RWPE2 (cell line): ENCODE measurements around the gene KRT12.

Experiments
- ATAC-seq: fragments of 200-7000 bp; cut with Tn5 transposase; 3 replicates; pipeline ENCODE4 v1.9.1; 2021; ENCODE audit warnings: low read depth
- DNase-seq: peaks from one replicate; pipeline ENCODE4 v3.0.0-alpha.2; 2020; ENCODE audit warnings: low spot score
- H3K27ac ChIP-seq: fragments of 450-650 bp; 2 replicates; pipeline ENCODE4 v1.5.1; 2017; ENCODE audit warnings: mild to moderate bottlenecking; ENCODE audit not compliant: poor library complexity, severe bottlenecking
- H3K27me3 ChIP-seq: fragments of 250-450 bp; sonication (Bioruptor Pico); 2 replicates; pipeline ENCODE4 v1.5.1; 2021; ENCODE audit warnings: mild to moderate bottlenecking, moderate library complexity; ENCODE audit not compliant: insufficient read depth, poor library complexity, severe bottlenecking
- H3K36me3 ChIP-seq: fragments of 250-450 bp; sonication (Bioruptor Pico); 2 replicates; pipeline ENCODE4 v1.5.1; 2020; ENCODE audit warnings: low read depth, mild to moderate bottlenecking, moderate library complexity
- H3K4me1 ChIP-seq: fragments of 250-450 bp; sonication (Bioruptor Pico); 2 replicates; pipeline ENCODE4 v1.5.1; 2021; ENCODE audit warnings: mild to moderate bottlenecking, moderate library complexity; ENCODE audit not compliant: insufficient read depth, poor library complexity, severe bottlenecking
- H3K4me3 ChIP-seq: fragments of 250-450 bp; sonication (Bioruptor Pico); 2 replicates; pipeline ENCODE4 v1.5.1; 2021; ENCODE audit warnings: mild to moderate bottlenecking, moderate library complexity; ENCODE audit not compliant: severe bottlenecking
- H3K9me3 ChIP-seq: fragments of 250-450 bp; sonication (Bioruptor Pico); 2 replicates; pipeline ENCODE4 v1.5.1; 2021; ENCODE audit warnings: mild to moderate bottlenecking, moderate library complexity; ENCODE audit not compliant: severe bottlenecking
- TF ChIP-seq, protein P1 (sequence below): fragments of 450-650 bp; IDR thresholded peaks from one replicate; pipeline ENCODE4 v1.5.1; 2017; ENCODE audit warnings: mild to moderate bottlenecking, moderate library complexity; ENCODE audit not compliant: poor library complexity, severe bottlenecking

KRT12 gene

GRCh38 chr17:40883031-40883430, 16.0 kb upstream of the KRT12 start:
- no peaks in the 10 kb centered on the region for H3K27me3 ChIP-seq
- TF ChIP-seq, protein P1, sequence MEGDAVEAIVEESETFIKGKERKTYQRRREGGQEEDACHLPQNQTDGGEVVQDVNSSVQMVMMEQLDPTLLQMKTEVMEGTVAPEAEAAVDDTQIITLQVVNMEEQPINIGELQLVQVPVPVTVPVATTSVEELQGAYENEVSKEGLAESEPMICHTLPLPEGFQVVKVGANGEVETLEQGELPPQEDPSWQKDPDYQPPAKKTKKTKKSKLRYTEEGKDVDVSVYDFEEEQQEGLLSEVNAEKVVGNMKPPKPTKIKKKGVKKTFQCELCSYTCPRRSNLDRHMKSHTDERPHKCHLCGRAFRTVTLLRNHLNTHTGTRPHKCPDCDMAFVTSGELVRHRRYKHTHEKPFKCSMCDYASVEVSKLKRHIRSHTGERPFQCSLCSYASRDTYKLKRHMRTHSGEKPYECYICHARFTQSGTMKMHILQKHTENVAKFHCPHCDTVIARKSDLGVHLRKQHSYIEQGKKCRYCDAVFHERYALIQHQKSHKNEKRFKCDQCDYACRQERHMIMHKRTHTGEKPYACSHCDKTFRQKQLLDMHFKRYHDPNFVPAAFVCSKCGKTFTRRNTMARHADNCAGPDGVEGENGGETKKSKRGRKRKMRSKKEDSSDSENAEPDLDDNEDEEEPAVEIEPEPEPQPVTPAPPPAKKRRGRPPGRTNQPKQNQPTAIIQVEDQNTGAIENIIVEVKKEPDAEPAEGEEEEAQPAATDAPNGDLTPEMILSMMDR, result no peak

GRCh38 chr17:40879026-40879425, 12.0 kb upstream of the KRT12 start:
- TF ChIP-seq, protein P1, result no peak
- Histone ChIP-seq H3K27ac (no peak overlapping the region), H3K36me3 (no peaks in the 10 kb centered on the region), H3K4me1 (no peaks in the 10 kb centered on the region), H3K9me3 (no peaks in the 10 kb centered on the region), H3K4me3 (no peak overlapping the region), H3K27me3 (no peaks in the 10 kb centered on the region)
- no peak for DNase-seq
- ATAC-seq, result no peak

More at GRCh38 chr17:40883031-40883430, 16.0 kb upstream of the KRT12 start:
- Histone ChIP-seq H3K27ac (no peak overlapping the region), H3K4me3 (no peak overlapping the region), H3K9me3 (no peaks in the 10 kb centered on the region), H3K4me1 (no peaks in the 10 kb centered on the region), H3K36me3 (no peaks in the 10 kb centered on the region)
- DNase-seq (no peak), ATAC-seq (no peak)

DNA sequence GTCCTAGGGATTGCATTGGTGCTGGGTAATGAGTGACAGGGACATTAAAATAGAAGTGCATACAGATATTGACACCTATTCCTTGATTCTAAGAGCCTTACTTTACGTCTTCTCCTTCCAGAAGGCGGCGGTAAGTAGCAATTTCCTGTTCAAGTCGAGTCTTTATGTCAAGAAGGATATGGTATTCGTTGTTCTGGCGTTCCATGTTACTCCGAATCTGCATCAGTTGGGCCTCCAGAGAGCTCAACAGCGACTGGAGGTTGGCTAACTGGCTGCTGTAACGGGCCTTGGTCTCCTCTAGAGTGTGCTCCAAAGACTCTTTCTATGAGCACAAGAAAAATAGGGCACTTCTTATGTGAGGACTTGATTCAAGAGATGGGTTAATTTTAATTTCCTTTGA, 11.0 kb upstream of the KRT12 start:
- no peaks in the 10 kb centered on the region for H3K9me3 ChIP-seq
- H3K4me1 ChIP-seq, result no peaks in the 10 kb centered on the region
- H3K27ac ChIP-seq, result no peak overlapping the region
- H3K4me3 ChIP-seq, result no peak overlapping the region
- TF ChIP-seq, protein P1, result no peak
- ATAC-seq (no peak), DNase-seq (no peak)
- no peaks in the 10 kb centered on the region for H3K36me3 ChIP-seq
- no peaks in the 10 kb centered on the region for H3K27me3 ChIP-seq

DNA sequence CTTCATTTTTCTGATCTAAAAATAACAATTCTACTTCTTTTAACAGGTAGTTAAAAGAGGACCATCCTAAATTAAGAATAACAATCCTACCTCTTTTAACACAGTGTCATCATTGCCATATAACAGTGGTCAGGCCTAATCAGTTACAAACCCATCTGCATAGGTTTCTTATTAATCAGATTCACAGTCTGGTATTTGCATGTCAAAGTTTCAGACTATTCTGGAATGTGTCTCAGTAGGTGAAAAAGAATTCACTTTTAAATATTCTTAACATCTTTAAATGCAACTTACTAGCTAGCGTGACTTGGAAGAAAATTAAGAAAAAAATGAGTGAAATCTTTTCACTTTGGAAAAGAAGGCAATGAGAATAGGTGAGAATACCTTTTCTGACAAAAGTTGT, 6.8 kb upstream of the KRT12 start:
- no peak overlapping the region for H3K27ac ChIP-seq
- TF ChIP-seq, protein P1, result no peak
- ATAC-seq (no peak), DNase-seq (no peak)
- no peaks in the 10 kb centered on the region for H3K9me3 ChIP-seq
- no peaks in the 10 kb centered on the region for H3K27me3 ChIP-seq
- H3K36me3 ChIP-seq, result no peaks in the 10 kb centered on the region
- no peak overlapping the region for H3K4me3 ChIP-seq
- no peaks in the 10 kb centered on the region for H3K4me1 ChIP-seq

GRCh38 chr17:40873255-40873654, 6.2 kb upstream of the KRT12 start:
- no peaks in the 10 kb centered on the region for H3K36me3 ChIP-seq
- H3K4me1 ChIP-seq, result no peaks in the 10 kb centered on the region
- DNase-seq (no peak), ATAC-seq (no peak)
- no peaks in the 10 kb centered on the region for H3K9me3 ChIP-seq
- TF ChIP-seq, protein P1, result no peak
- no peaks in the 10 kb centered on the region for H3K27me3 ChIP-seq
- H3K27ac ChIP-seq, result no peak overlapping the region
- H3K4me3 ChIP-seq, result no peak overlapping the region
